ENCODE results near the gene CHST8. TPM values are rescaled to one million over a fixed set of nuclear protein-coding genes. Genes with fewer than 3 reads are reported as not detected.
"Not testable (repeated sequence)": the region's sequence is repeated elsewhere in the genome, so short reads cannot be mapped to it uniquely, and the experiment has no call there.

The CHST8 gene
- total RNA-seq, 1 donor from 2014 or later: not detected

DNA sequence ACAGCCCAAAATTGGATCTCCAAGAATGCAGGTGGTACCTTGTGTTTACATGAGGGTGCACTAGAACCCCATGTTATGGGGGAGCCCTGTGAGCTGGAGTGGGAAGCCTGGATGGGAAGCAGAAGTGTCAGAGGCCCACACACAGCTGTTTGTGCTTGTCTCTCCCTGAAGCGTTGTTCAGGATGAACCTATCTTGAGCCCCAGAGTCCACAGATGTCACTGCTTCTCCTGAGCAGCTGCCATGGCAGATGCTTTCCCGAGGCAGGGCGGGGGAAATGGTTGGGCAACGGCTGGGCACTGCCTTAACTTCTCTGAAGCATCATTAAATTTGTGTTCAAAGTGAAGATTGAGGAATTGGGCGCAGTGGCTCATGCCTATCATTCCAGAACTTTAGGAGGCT is 17.1 kb upstream of the CHST8 start:
- no peak for DNase-seq (ENCODE audit: low read depth)
- H3K4me3 ChIP-seq (ENCODE audit: low read depth, low read length): no peak overlapping the region
- TF ChIP-seq, protein P1, sequence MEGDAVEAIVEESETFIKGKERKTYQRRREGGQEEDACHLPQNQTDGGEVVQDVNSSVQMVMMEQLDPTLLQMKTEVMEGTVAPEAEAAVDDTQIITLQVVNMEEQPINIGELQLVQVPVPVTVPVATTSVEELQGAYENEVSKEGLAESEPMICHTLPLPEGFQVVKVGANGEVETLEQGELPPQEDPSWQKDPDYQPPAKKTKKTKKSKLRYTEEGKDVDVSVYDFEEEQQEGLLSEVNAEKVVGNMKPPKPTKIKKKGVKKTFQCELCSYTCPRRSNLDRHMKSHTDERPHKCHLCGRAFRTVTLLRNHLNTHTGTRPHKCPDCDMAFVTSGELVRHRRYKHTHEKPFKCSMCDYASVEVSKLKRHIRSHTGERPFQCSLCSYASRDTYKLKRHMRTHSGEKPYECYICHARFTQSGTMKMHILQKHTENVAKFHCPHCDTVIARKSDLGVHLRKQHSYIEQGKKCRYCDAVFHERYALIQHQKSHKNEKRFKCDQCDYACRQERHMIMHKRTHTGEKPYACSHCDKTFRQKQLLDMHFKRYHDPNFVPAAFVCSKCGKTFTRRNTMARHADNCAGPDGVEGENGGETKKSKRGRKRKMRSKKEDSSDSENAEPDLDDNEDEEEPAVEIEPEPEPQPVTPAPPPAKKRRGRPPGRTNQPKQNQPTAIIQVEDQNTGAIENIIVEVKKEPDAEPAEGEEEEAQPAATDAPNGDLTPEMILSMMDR (conservative IDR thresholded peaks at IDR 0.05; ENCODE audit: low read depth, low read length): no peak

DNA sequence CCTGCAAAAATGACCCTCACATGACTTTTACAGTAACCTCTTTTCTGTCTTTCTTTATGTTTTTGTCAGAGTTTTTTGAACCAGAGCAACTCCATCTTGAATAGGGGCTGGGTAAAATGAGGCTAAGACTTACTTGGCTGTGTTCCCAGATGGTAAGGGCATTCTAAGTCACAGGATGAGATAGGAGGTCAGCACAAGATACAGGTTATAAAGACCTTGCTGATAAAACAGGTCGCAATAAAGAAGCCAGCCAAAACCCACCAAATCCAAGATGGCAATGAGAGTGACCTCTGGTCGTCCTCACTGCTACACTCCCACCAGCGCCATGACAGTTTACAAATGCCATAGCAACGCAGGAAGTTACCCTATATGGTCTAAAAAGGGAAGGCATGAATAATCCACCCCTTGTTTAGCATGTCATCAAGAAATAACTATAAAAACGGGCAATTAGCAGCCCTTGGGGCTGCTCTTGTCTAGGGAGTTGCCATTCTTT is 15.9 kb upstream of the CHST8 start:
- H3K4me3 ChIP-seq (ENCODE audit: low read depth, low read length); DNase-seq (ENCODE audit: low read depth): not testable (repeated sequence)

DNA sequence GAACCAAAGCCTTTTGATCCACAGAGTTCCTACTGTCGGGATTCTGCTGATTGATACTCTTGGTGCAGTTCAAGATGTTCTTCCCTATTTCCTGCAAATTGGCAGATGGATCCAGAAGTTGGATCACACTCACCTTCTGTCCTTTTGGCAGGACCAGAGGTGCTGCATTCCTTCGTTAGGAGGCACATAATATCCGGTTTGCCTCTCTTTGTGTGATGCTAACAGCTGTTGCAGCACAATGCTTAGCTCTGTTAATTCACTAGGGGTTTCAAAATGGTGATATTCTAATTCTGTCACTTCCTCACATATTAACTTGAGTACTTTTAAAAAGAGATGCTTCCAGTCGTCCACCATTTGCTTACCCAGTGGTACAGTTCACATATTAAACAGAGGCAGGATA is 15.2 kb upstream of the CHST8 start:
- DNase-seq (ENCODE audit: low read depth): no peak
- TF ChIP-seq, protein P1 (conservative IDR thresholded peaks at IDR 0.05; ENCODE audit: low read depth, low read length): no peak
- no peak overlapping the region for H3K4me3 ChIP-seq (ENCODE audit: low read depth, low read length)

DNA sequence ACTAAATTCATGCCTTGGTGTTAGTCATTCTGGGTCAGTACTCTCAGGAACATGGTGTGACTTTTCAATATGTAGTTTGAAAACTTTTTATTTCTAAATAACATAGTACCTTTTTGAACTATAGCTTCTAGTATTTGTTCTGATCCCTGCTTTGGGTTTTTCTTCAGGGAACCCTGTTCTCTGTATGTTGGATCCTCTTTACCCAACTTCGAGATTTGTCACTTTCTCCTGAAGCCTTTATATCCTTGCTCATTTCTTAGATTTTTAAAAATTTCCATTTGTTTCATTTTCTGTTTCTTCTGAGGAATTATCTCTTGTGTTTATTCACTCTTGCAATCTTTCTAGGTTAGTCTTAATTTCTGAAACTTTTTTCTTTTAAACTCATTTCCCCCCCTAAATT is 12.4 kb upstream of the CHST8 start:
- TF ChIP-seq, protein P1 (conservative IDR thresholded peaks at IDR 0.05; ENCODE audit: low read depth, low read length): no peak
- H3K4me3 ChIP-seq (ENCODE audit: low read depth, low read length): no peak overlapping the region
- no peak for DNase-seq (ENCODE audit: low read depth)

DNA sequence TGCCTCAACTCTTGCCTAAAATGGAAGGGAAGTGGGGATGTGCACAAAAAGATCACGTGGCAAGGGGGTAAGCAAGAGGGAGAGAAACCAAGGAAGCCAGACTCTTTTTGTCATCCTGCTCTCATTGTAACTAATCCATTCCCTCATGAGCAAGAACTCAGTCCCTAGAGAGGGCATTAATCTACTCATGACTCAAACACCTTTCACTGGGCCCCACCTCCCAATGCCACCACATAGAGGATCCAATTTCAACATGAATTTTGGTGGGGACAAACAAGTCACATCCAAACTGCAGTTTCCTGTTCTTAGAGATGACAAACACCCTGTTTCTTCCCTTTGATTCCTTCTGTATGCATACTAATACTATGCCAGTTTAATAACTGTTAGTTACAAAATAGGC is 11.2 kb upstream of the CHST8 start:
- H3K4me3 ChIP-seq (ENCODE audit: low read depth, low read length): no peak overlapping the region
- TF ChIP-seq, protein P1 (conservative IDR thresholded peaks at IDR 0.05; ENCODE audit: low read depth, low read length): no peak
- DNase-seq (ENCODE audit: low read depth): no peak

DNA sequence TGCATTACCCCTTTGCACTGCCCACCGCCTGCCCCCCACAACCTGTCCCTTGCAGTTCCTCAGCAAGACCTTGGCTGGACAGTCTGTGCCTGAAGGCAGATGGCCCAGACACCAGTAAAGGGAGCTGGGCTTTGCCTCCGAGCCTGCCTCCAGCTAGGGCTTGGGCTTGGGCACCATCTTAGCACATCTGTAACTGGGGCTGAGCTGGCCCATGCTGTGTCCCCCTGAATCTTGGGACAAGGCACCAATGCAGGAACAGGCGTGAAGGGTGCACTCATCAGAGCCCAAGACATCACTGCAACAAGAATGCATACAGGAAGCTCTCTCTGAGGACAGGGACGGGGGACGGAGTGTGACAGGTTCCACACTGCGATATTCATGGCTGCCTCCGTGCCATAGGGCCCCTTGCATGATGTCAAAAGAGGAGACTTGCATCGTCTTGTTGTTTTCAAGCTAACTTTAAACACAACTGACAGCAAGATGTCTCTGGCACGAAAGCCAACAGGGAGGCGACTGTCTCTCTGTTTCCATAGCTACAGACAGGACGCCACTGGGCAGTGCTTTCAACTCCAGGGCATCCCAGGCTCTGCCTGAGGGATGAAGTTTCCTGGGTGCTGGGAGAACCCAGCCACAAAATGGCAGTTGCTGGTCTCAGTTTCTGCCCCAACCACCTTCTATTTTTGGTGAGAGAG is 8.7 kb upstream of the CHST8 start:
- TF ChIP-seq, protein P1 (conservative IDR thresholded peaks at IDR 0.05; ENCODE audit: low read depth, low read length): no peak
- H3K4me3 ChIP-seq (ENCODE audit: low read depth, low read length): no peak overlapping the region
- no peak for DNase-seq (ENCODE audit: low read depth)

DNA sequence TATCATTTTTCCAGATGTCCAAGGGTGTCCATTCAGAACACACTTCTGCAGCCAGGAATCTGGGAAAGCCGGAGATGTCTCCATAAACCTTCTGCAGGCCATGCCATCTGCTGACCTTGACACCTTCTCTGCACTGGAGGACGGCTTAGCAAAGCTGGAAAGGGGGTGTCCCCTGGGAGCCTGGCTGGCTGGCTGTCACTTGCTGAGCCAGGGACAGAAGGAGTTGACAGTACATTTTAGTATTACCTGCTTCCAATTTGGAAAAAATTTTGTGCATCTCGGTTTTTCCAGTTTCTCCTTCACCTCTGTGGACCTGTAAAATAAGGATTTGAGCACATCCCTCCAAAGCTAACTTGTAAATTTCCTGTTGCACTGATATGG is 8.1 kb upstream of the CHST8 start:
- TF ChIP-seq, protein P1 (conservative IDR thresholded peaks at IDR 0.05; ENCODE audit: low read depth, low read length): no peak
- no peak overlapping the region for H3K4me3 ChIP-seq (ENCODE audit: low read depth, low read length)
- no peak for DNase-seq (ENCODE audit: low read depth)

Data from epithelial cell of proximal tubule (primary cell).